ENCODE results near the gene ASB18. TPM values are rescaled to one million over a fixed set of nuclear protein-coding genes. Genes with fewer than 3 reads are reported as not detected.

The ASB18 gene
- total and polyA plus RNA-seq, 2 of the 8 experiments (the other 6 are each of a cell fraction or from before 2014, with no cell fraction given), result not detected

DNA sequence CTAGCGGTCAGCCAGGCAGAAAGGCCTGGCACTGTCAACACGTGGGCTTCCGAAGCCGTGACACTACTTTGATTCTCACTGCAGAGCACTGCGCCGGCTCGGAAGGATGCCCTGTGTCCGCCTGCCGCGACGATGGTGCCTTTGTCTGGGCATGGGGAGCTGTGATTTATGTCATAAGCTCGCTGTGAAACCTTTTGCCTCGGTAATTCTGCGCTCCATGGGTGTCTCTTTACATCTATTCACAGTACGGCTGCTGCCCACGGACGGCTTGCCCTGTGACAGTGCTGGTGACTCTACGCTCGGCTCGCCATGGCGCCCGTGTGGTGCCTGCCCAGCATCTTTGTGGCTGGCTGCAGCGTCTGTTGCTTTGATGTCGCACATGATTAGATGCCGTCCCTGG is 52.9 kb downstream of the ASB18 start (continued):
- no peak for TF ChIP-seq BCL11A (IDR thresholded peaks at IDR 0.05; ENCODE audit: low read depth in 2 of 2, low read length in 2 of 2)

All from H1 (cell line).